ENCODE results near the gene NCOR2.
A peak's percentile ranks its signal among the peaks of the same experiment; 100 is the strongest.

The NCOR2 gene

DNA sequence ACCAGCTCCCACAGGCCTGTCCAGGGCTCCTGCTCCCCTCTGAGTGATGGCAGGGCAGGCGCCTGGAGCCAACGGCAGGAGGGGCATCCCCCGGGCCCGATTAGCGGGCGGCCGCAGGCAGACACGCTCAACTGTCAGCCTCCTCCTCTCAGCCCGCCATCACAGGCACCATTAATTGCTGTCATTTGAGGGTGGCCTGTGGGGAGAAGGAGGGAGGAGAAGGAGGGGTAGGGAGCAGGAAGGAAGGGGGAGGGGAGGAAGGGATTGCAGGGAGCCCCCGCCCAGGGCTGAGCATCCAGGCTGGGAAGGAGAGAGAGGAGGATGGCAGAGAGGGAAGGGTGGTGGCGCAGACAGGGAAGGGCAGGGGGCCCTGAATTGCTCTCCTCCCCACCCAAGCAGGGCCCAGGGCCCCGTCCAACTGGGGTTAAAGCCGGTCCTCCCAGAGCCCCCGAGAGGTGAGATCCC, 36.1 kb downstream of the NCOR2 start:
- H3K27me3 ChIP-seq (ENCODE audit: control insufficient read depth in 1 of 2, insufficient read depth in 2 of 2, low read length in 2 of 2) = no peaks in the 10 kb centered on the region
- no peak overlapping the region for H3K27ac ChIP-seq (ENCODE audit: low read length)
- H3K36me3 ChIP-seq (ENCODE audit: control insufficient read depth in 2 of 2, insufficient read depth in 2 of 2, low read length in 2 of 2) = peaks cover 0 to 3% of the 10 kb centered on the region in 2 donors
- no peak overlapping the region for H3K4me3 ChIP-seq (ENCODE audit: low read length in 2 of 2)
- H3K9ac ChIP-seq (ENCODE audit: low read length in 2 of 2) = no peak overlapping the region
- H3K9me3 ChIP-seq (ENCODE audit: control insufficient read depth in 2 of 2, low read length in 2 of 2) = no peaks in the 10 kb centered on the region
- peaks cover 29% of the 10 kb centered on the region for H3K4me1 ChIP-seq (ENCODE audit: control insufficient read depth, insufficient read depth, low read length)

DNA sequence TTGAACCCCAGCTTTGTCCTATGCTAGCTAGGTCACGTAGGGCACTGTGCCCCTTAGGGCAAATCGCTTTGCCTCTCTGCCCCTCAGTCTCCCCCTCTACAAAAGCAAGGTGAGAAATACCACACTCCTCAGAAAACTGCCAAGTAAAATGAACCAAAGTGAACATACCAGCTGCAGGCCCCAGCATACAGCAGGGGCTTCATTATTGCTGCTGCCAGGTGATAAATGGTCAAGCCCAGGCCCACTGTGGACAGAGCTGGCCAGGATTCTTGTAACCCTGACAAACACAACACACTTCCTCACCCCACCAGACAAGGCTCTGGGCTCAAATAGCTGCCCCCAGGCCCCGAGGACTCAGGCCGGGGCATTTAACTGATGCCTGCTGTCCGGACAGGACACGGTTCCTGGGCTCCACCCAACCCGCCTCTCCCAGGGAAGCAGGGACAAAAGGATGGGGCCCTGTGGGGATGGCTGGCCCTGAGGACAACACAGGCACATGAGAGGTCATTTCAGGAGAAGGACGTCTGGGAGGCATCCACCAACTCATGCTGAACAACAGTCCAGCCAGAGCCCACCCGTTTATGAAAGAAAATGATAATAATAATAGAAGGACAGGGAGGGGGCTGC, 36.7 kb downstream of the NCOR2 start:
- Histone ChIP-seq H3K9ac (ENCODE audit: low read length in 2 of 2) (no peak overlapping the region), H3K36me3 (ENCODE audit: control insufficient read depth in 2 of 2, insufficient read depth in 2 of 2, low read length in 2 of 2) (peaks cover 0 to 3% of the 10 kb centered on the region in 2 donors), H3K4me3 (ENCODE audit: low read length in 2 of 2) (no peak overlapping the region), H3K27me3 (ENCODE audit: control insufficient read depth in 1 of 2, insufficient read depth in 2 of 2, low read length in 2 of 2) (no peaks in the 10 kb centered on the region), H3K27ac (ENCODE audit: low read length) (no peak overlapping the region), H3K4me1 (ENCODE audit: control insufficient read depth, insufficient read depth, low read length) (peaks cover 29% of the 10 kb centered on the region), H3K9me3 (ENCODE audit: control insufficient read depth in 2 of 2, low read length in 2 of 2) (no peaks in the 10 kb centered on the region)

DNA sequence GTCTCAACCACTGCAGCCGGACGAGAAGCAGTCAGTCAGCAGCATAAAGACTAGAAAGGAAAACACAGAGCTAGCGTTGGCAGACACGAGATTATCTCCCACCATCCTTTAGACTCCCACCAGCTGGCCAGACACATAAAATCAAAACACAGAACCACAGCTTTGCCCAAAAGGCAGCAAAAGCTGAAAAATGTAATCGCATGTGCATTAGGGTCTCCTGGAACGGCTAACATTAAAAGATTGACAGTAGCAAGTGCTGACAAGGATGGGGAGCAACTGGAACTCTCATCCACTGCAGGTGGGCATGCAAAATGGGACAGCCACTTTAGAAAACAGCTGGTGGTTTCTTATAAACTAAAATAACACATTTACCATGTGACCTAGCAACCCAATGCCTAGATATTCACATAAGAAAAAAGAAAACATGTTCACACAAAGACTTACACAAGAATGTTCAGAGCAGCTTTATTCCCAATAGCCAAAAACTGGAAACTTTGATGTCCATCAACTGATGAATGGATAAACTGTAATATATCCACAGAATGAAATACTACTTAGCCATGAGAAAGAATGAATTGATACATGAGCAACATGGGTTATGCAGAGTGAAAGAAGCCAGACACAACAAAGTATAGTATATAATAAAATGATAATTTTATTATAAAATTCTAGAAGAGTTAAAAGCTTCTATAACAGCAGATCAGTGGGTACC, 37.7 kb downstream of the NCOR2 start:
- Histone ChIP-seq H3K4me3 (ENCODE audit: low read length in 2 of 2) (no peak overlapping the region), H3K9me3 (ENCODE audit: control insufficient read depth in 2 of 2, low read length in 2 of 2) (no peaks in the 10 kb centered on the region), H3K9ac (ENCODE audit: low read length in 2 of 2) (no peak overlapping the region), H3K27ac (ENCODE audit: low read length) (no peak overlapping the region), H3K36me3 (ENCODE audit: control insufficient read depth in 2 of 2, insufficient read depth in 2 of 2, low read length in 2 of 2) (peaks cover 0 to 3% of the 10 kb centered on the region in 2 donors), H3K27me3 (ENCODE audit: control insufficient read depth in 1 of 2, insufficient read depth in 2 of 2, low read length in 2 of 2) (no peaks in the 10 kb centered on the region), H3K4me1 (ENCODE audit: control insufficient read depth, insufficient read depth, low read length) (peaks cover 39% of the 10 kb centered on the region)

DNA sequence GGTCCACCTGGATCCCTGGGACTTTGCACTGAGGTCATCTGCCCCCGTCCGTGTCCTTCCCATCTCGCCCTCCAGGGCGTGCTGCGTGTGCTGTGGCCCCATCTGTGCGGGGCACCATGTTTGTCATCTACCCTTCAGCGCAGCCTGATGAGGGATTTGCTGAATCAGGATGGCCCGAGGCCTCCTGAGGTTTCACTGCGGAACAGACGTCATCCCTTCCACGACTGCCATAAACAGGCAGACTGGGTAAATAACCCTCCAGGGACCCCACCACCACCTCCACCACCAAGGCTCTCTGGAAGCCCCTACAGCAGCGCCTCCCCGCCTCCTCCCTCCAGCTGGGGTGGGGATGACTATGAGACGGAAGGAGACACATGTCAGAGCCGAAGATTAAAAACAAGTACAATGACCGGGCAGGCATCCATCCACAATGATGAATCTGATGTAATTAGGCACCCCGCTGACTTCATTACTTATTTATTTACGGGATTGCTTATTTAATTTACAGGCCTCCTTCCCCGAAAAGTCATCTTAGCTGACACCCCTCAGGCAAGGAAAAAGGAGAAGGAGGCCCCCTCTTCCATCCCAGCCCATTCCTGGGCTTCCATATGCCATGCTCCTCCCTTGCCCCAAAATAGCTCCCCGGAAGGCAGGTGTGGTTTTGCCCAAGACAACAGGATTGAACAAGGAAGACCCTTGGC, 39.4 kb downstream of the NCOR2 start:
- Histone ChIP-seq H3K9ac (ENCODE audit: low read length in 2 of 2) (no peak overlapping the region), H3K27ac (ENCODE audit: low read length) (no peak overlapping the region)

DNA sequence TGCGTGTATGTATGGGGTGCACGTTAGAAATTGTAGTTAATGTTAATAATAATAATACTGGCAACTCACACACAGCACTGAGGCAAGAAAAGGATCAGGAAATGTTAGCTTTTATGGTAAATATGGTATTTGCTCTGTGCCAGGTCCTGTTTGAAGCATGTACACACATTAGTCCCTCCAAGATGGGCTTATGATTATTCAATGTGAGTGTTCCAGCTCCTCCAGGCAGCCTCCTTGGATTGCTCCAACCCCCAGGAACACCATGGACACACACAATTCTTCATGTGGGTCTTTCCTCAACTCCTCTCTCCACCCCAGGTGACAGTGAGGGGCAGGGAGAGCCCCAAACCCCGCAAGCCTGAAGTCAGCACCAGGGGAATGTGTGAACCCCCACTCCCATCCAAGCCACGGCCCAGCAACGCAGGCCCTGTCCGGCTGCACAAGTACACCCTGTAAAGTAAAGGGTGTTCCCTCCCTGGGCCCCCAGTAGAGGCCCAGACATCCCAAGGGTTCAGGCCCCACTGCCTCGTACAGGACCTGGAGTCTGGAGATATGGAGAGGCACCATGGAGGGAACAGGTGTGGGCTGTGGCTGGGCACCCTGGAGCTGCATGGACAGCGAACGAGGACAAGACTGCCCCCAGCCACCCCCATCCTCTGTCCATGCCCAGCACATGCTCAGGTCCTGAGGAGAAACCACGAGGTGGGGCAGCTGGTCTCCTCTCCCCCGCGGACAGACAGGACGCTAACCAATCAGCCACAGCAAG, 41.3 kb downstream of the NCOR2 start:
- Histone ChIP-seq H3K9me3 (ENCODE audit: control insufficient read depth in 2 of 2, low read length in 2 of 2) (no peaks in the 10 kb centered on the region), H3K27ac (ENCODE audit: low read length) (peak overlapping the region; percentile 46), H3K36me3 (ENCODE audit: control insufficient read depth in 2 of 2, insufficient read depth in 2 of 2, low read length in 2 of 2) (no peaks in the 10 kb centered on the region), H3K4me3 (ENCODE audit: low read length in 2 of 2) (no peak overlapping the region), H3K27me3 (ENCODE audit: control insufficient read depth in 1 of 2, insufficient read depth in 2 of 2, low read length in 2 of 2) (no peaks in the 10 kb centered on the region), H3K9ac (ENCODE audit: low read length in 2 of 2) (no peak overlapping the region), H3K4me1 (ENCODE audit: control insufficient read depth, insufficient read depth, low read length) (peaks cover 45% of the 10 kb centered on the region)

More for the DNA sequence above, 39.4 kb downstream of the NCOR2 start:
- Histone ChIP-seq H3K4me3 (ENCODE audit: low read length in 2 of 2) (no peak overlapping the region), H3K36me3 (ENCODE audit: control insufficient read depth in 2 of 2, insufficient read depth in 2 of 2, low read length in 2 of 2) (no peaks in the 10 kb centered on the region), H3K4me1 (ENCODE audit: control insufficient read depth, insufficient read depth, low read length) (peaks cover 50% of the 10 kb centered on the region), H3K9me3 (ENCODE audit: control insufficient read depth in 2 of 2, low read length in 2 of 2) (no peaks in the 10 kb centered on the region), H3K27me3 (ENCODE audit: control insufficient read depth in 1 of 2, insufficient read depth in 2 of 2, low read length in 2 of 2) (no peaks in the 10 kb centered on the region)

DNA sequence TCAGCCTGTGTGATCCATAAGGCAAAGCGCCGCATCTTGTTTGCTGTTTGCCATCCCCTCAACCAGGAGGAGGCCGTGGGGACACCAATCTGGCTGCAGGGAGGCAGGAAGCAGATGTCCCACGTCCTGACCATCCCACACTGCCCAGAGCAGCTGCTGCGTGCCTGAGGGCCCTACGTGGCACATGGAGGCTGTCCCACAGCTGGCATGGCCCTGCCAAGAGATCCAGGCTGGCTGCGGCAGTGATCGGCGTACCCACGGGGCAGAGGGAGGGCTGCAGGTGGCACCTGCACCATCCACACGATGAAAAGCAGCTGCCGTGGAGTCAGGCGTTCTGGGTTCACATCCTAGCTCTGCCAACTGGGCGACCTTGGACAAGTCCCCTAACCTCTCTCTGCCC, 42.0 kb downstream of the NCOR2 start:
- no peaks in the 10 kb centered on the region for H3K9me3 ChIP-seq (ENCODE audit: control insufficient read depth in 2 of 2, low read length in 2 of 2)
- H3K9ac ChIP-seq (ENCODE audit: low read length in 2 of 2) = no peak overlapping the region
- H3K27ac ChIP-seq (ENCODE audit: low read length) = peak overlapping the region; percentile 31
- no peaks in the 10 kb centered on the region for H3K36me3 ChIP-seq (ENCODE audit: control insufficient read depth in 2 of 2, insufficient read depth in 2 of 2, low read length in 2 of 2)
- H3K4me3 ChIP-seq (ENCODE audit: low read length in 2 of 2) = no peak overlapping the region
- H3K27me3 ChIP-seq (ENCODE audit: control insufficient read depth in 1 of 2, insufficient read depth in 2 of 2, low read length in 2 of 2) = no peaks in the 10 kb centered on the region
- peaks cover 48% of the 10 kb centered on the region for H3K4me1 ChIP-seq (ENCODE audit: control insufficient read depth, insufficient read depth, low read length)

DNA sequence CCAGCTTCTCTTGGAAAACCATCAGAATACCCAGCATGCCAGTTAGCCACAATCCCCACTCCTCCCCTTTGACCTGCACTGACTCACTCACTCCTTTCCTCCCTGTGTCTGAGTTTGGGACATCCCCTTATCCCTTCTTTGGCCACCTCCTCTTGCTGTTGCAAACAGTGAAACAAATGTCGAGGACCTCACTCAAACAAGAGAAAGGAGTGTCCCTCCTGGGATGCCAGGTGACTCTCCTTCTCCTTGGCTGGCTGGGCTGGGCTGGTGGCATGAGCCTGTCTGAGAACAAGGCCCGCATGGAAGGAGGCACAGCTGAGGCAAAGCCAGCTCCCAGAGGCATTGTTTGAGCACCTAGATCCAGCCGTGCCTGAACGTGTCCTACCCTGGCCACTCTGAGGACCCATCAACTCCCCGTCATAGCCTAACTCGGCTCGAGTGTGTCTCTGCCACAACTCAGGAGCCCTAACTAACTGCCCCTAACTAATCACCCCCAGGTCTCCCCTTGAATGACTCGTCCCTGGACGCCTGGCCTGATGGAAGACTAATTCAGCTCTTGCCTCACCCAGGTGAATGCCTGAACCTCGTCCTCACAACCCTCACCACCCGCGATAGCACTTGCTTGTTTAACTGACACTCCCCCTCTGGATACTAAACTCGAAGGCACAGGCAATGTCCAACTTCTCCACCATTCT, 43.0 kb downstream of the NCOR2 start:
- Histone ChIP-seq H3K36me3 (ENCODE audit: control insufficient read depth in 2 of 2, insufficient read depth in 2 of 2, low read length in 2 of 2) (no peaks in the 10 kb centered on the region), H3K9me3 (ENCODE audit: control insufficient read depth in 2 of 2, low read length in 2 of 2) (no peaks in the 10 kb centered on the region), H3K4me3 (ENCODE audit: low read length in 2 of 2) (no peak overlapping the region), H3K27ac (ENCODE audit: low read length) (peak overlapping the region; percentile 60), H3K9ac (ENCODE audit: low read length in 2 of 2) (no peak overlapping the region), H3K27me3 (ENCODE audit: control insufficient read depth in 1 of 2, insufficient read depth in 2 of 2, low read length in 2 of 2) (no peaks in the 10 kb centered on the region), H3K4me1 (ENCODE audit: control insufficient read depth, insufficient read depth, low read length) (peaks cover 59% of the 10 kb centered on the region)

DNA sequence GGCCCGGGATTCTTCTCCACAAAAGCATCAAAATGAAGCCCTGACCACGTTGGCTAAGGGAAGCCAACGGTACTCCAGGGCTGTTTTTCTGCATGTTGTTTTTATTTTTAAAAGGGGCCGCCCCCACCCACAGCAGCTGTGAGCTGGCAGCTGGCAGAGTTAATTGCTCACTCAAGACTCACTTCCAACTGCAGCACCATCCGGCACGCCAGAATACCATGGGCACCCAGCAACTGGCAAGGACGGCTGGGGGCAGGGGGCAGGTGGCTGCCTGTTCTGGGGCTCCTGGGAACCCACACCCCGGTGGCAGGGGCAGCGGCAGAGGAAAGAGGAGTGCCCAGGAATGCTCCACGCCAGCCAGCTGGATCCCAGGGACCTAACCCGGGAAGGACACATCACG, 44.3 kb downstream of the NCOR2 start:
- H3K27me3 ChIP-seq (ENCODE audit: control insufficient read depth in 1 of 2, insufficient read depth in 2 of 2, low read length in 2 of 2) = no peaks in the 10 kb centered on the region
- no peak overlapping the region for H3K4me3 ChIP-seq (ENCODE audit: low read length in 2 of 2)
- H3K27ac ChIP-seq (ENCODE audit: low read length) = peak overlapping the region; percentile 60
- no peaks in the 10 kb centered on the region for H3K36me3 ChIP-seq (ENCODE audit: control insufficient read depth in 2 of 2, insufficient read depth in 2 of 2, low read length in 2 of 2)
- H3K4me1 ChIP-seq (ENCODE audit: control insufficient read depth, insufficient read depth, low read length) = peaks cover 65% of the 10 kb centered on the region
- no peaks in the 10 kb centered on the region for H3K9me3 ChIP-seq (ENCODE audit: control insufficient read depth in 2 of 2, low read length in 2 of 2)
- no peak overlapping the region for H3K9ac ChIP-seq (ENCODE audit: low read length in 2 of 2)

- Histone ChIP-seq H3K4me3 (ENCODE audit: low read length in 2 of 2) (no peak overlapping the region), H3K9ac (ENCODE audit: low read length in 2 of 2) (peak overlapping the region in 1 of 2 donors; percentile 38), H3K9me3 (ENCODE audit: control insufficient read depth in 2 of 2, low read length in 2 of 2) (no peaks in the 10 kb centered on the region), H3K4me1 (ENCODE audit: control insufficient read depth, insufficient read depth, low read length) (peaks cover 83% of the 10 kb centered on the region), H3K27ac (ENCODE audit: low read length) (peak overlapping the region; percentile 98), H3K36me3 (ENCODE audit: control insufficient read depth in 2 of 2, insufficient read depth in 2 of 2, low read length in 2 of 2) (no peaks in the 10 kb centered on the region), H3K27me3 (ENCODE audit: control insufficient read depth in 1 of 2, insufficient read depth in 2 of 2, low read length in 2 of 2) (no peaks in the 10 kb centered on the region)
Measured at GRCh38 chr12:124520907-124521306, 46.5 kb downstream of the NCOR2 start.

DNA sequence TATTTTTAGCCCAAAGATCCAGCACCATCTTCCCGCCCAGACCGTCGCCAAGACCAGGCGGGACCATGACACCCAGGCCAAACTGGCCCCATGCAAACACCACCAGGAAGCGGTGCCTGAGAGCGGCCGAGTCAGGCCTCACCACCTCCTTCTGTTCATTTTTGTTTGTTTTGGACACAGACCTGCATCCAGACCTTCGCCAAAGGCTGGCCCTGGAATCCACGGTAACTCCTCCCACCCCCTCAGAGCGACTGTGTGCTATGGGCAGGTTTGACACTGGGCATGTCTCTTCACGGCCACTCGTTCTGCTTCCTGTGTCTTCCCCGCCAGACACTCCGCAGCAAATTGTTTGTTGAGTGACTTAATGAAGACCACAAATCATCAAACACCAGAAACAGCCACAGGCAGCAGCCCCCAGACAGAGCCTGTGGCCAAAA, 47.1 kb downstream of the NCOR2 start:
- Histone ChIP-seq H3K4me3 (ENCODE audit: low read length in 2 of 2) (no peak overlapping the region), H3K27ac (ENCODE audit: low read length) (peak overlapping the region; percentile 98), H3K9ac (ENCODE audit: low read length in 2 of 2) (peak overlapping the region in 1 of 2 donors; percentile 38), H3K27me3 (ENCODE audit: control insufficient read depth in 1 of 2, insufficient read depth in 2 of 2, low read length in 2 of 2) (no peaks in the 10 kb centered on the region), H3K9me3 (ENCODE audit: control insufficient read depth in 2 of 2, low read length in 2 of 2) (no peaks in the 10 kb centered on the region), H3K36me3 (ENCODE audit: control insufficient read depth in 2 of 2, insufficient read depth in 2 of 2, low read length in 2 of 2) (peaks cover 3 to 4% of the 10 kb centered on the region in 2 donors), H3K4me1 (ENCODE audit: control insufficient read depth, insufficient read depth, low read length) (peaks cover 84% of the 10 kb centered on the region)
